Head of caudate nucleus (tissue), 42 donors: Measurements from ENCODE around the gene AGMO.

ENCODE experiments used
- DNase-seq, 42 donors: peaks; one replicate each; pipeline versions ENCODE4 v3.0.0 to v3.0.0-alpha.2; 2020 to 2021; ENCODE audit warnings: mixed read lengths in 7 of 42
- intact Hi-C: fragments of 100-400 bp; cut with DNase I; formaldehyde crosslinking; loops from one replicate; pipeline ENCODE4 v1.15.0; 2022

The AGMO gene

GRCh38 chr7:15209429-15209828 lies 352.4 kb downstream of the AGMO start:
- no peak for DNase-seq
- intact Hi-C loops = no loop called here

GRCh38 chr7:15204421-15204820 lies 357.4 kb downstream of the AGMO start:
- intact Hi-C loops = no loop called here
- no peak for DNase-seq

- DNase-seq = peak in 1 of 42 donors; percentile 19
These were observed 362.3 kb downstream of the AGMO start for GRCh38 chr7:15199482-15199881.

GRCh38 chr7:15197042-15197977 lies 364.5 kb downstream of the AGMO start:
- DNase-seq = no peak
- intact Hi-C loops = no loop called here

More at GRCh38 chr7:15199482-15199881, 362.3 kb downstream of the AGMO start:
- intact Hi-C loops = no loop called here

GRCh38 chr7:15178065-15178464 lies 383.8 kb downstream of the AGMO start:
- DNase-seq = no peak
- intact Hi-C loops = no loop called here

GRCh38 chr7:15176089-15176488 lies 385.7 kb downstream of the AGMO start:
- no peak for DNase-seq

GRCh38 chr7:15175152-15175551 lies 386.7 kb downstream of the AGMO start:
- no peak for DNase-seq

More at GRCh38 chr7:15176089-15176488, 385.7 kb downstream of the AGMO start:
- intact Hi-C loops = no loop called here

GRCh38 chr7:15174485-15174884 lies 387.3 kb downstream of the AGMO start:
- intact Hi-C loops = no loop called here
- DNase-seq = no peak

More at GRCh38 chr7:15175152-15175551, 386.7 kb downstream of the AGMO start:
- intact Hi-C loops = no loop called here

GRCh38 chr7:15168489-15168888 lies 393.3 kb downstream of the AGMO start:
- intact Hi-C loops = no loop called here
- peak in 2 of 42 donors; percentile 6 to 7 for DNase-seq

GRCh38 chr7:15167912-15168311 lies 393.9 kb downstream of the AGMO start:
- no peak for DNase-seq
- intact Hi-C loops = no loop called here

GRCh38 chr7:15166620-15167019 lies 395.2 kb downstream of the AGMO start:
- DNase-seq = no peak
- intact Hi-C loops = no loop called here

GRCh38 chr7:15159261-15159660 lies 402.6 kb downstream of the AGMO start:
- intact Hi-C loops = no loop called here
- no peak for DNase-seq

GRCh38 chr7:15158141-15158810 lies 403.5 kb downstream of the AGMO start:
- DNase-seq = no peak
- intact Hi-C loops = no loop called here
